A549 treated with RU486 at 1 μM for 4 hours (cell line): Measurements from ENCODE around the gene ITGB8. TPM values are rescaled to one million over a fixed set of nuclear protein-coding genes. Genes with fewer than 3 reads are reported as not detected.

Experiments used
- total RNA-seq: library from RNA; stranded (reverse); fragments of 200-300 nt; extraction: Qiagen RNA extraction; gene quantifications from 5 replicates; pipeline ENCODE4 v1.2.3, GENCODE V29; 2022; ENCODE audit warnings: low read depth

Gene ITGB8
- total RNA-seq = 0.82 to 1.2 TPM (median 0.95 TPM) in 5 replicates

GRCh38 chr7:20330239-20330927 is at the start of gene ITGB8:
Gene ITGB8, plus strand, starts transcription at chr7:20330900. Its CDS starts 907 bp downstream, at chr7:20331807.

Other genes with a start within 250 kb of the ITGB8 start
- not detected in 5 replicates for gene MACC1, start 113.5 kb upstream of the ITGB8 start, total RNA-seq